NT2/D1 (cell line): ENCODE results near the gene PLCH2.

ENCODE experiments used
- DNase-seq: peaks from one replicate; pipeline ENCODE4 v3.0.0-alpha.2; 2011; ENCODE audit warnings: low read depth, low spot score
- H3K27me3 ChIP-seq: 2 replicates; pipeline ENCODE4 v1.6.0; 2011; ENCODE audit warnings: mild to moderate bottlenecking; ENCODE audit not compliant: insufficient read length, insufficient read depth
- H3K36me3 ChIP-seq: 2 replicates; pipeline ENCODE4 v1.6.1; 2011; ENCODE audit warnings: mild to moderate bottlenecking, low read length, mixed read lengths; ENCODE audit not compliant: insufficient read depth, insufficient read length
- H3K4me1 ChIP-seq: 2 replicates; pipeline ENCODE4 v1.5.1; 2011; ENCODE audit not compliant: insufficient read depth, insufficient read length
- H3K4me3 ChIP-seq: 2 replicates; pipeline ENCODE4 v1.5.1; 2011; ENCODE audit warnings: low read depth; ENCODE audit not compliant: insufficient read length
- H3K9ac ChIP-seq: 2 replicates; pipeline ENCODE4 v1.6.0; 2011; ENCODE audit warnings: low read depth; ENCODE audit not compliant: insufficient read length
- H3K9me3 ChIP-seq: 2 replicates; pipeline ENCODE4 v1.5.1; 2011; ENCODE audit warnings: mild to moderate bottlenecking, low read length; ENCODE audit not compliant: insufficient read depth
- SUZ12 ChIP-seq: IDR thresholded peaks from 2 replicates; pipeline ENCODE4 v1.6.1; 2011; ENCODE audit not compliant: insufficient read length, insufficient read depth; ENCODE audit errors: extremely low read depth
- YY1 ChIP-seq: IDR thresholded peaks from 2 replicates; pipeline ENCODE4 v1.6.1; 2011; ENCODE audit not compliant: insufficient read length, insufficient read depth
- ZNF274 ChIP-seq: IDR thresholded peaks from 2 replicates; pipeline ENCODE4 v1.6.1; 2011; ENCODE audit warnings: mild to moderate bottlenecking, low read depth, low read length

PLCH2 gene

DNA sequence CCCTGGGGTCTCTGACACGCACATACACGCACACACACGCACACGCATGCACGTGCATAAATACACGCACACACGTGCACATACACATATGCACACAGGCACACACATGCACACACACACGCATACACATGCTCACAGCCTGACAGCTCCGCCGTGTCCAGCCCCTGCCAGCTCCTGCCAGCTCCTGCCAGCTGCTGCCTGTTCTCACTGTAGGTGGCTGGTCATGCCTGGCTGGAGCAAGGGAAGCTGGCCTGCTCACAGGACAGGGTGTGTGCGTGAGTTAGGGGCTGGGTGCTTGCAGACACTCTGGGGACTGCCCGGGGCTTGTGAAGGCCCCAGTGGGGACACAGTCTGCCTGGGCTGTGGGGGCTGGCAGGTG lies 4.9 kb downstream of the PLCH2 start:
- Histone ChIP-seq H3K4me1 (peaks cover 13% of the 10 kb centered on the region), H3K4me3 (no peak overlapping the region), H3K27me3 (peaks cover 9% of the 10 kb centered on the region), H3K36me3 (no peaks in the 10 kb centered on the region), H3K9me3 (no peaks in the 10 kb centered on the region), H3K9ac (no peak overlapping the region)
- no peak for DNase-seq
- TF ChIP-seq ZNF274 (no peak), YY1 (no peak), SUZ12 (no peak)

DNA sequence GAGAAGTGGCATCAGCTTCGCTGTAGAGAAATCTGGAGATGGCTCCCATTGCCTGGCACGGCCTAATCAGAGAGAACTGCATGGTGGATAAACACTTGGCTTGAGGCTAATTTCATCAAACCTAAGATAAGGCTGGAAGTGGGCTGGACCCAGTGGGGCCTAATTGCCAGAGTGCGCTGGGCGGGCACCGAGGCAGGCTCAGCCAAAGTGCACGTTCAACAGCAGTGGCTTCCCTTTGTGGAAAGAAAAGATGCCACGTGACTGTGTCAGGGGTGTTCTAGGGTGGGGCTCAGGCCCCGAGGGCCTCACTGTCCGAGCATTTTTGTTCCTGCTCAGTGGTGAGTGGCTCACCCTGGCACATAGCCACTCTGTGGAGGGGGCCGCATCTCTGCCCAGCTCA lies 5.8 kb downstream of the PLCH2 start:
- H3K4me1 ChIP-seq = peaks cover 8% of the 10 kb centered on the region
- H3K27me3 ChIP-seq = peaks cover 9% of the 10 kb centered on the region
- H3K4me3 ChIP-seq = no peak overlapping the region
- H3K9ac ChIP-seq = no peak overlapping the region
- no peak for TF ChIP-seq ZNF274
- no peak for TF ChIP-seq YY1
- no peak for TF ChIP-seq SUZ12
- H3K36me3 ChIP-seq = no peaks in the 10 kb centered on the region
- no peak for DNase-seq
- H3K9me3 ChIP-seq = no peaks in the 10 kb centered on the region

DNA sequence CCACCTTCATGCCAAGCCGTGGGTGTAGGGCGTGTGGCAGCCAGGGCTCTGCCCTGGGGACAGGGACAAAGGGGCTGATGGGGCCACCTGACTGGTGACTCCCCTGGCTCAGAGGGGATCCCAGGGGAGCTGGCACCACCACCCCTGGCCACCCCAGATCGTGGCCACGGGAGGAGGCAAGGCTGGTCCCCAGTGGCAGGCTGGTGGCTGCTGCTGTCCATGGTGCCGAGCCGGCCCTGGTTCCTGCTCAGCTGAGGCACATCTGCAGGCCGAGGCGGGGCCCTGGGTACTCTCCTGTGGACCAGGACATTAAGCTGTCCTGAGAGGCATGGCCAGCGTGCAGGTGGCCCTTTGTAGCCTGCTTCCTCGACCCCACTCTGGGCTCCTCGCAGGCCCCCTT lies 6.5 kb downstream of the PLCH2 start:
- no peak for TF ChIP-seq YY1
- no peak for TF ChIP-seq ZNF274
- no peak for TF ChIP-seq SUZ12
- H3K36me3 ChIP-seq = no peaks in the 10 kb centered on the region
- no peaks in the 10 kb centered on the region for H3K9me3 ChIP-seq
- DNase-seq = no peak
- H3K4me1 ChIP-seq = peaks cover 3% of the 10 kb centered on the region
- no peak overlapping the region for H3K9ac ChIP-seq
- no peak overlapping the region for H3K4me3 ChIP-seq
- H3K27me3 ChIP-seq = peaks cover 9% of the 10 kb centered on the region

DNA sequence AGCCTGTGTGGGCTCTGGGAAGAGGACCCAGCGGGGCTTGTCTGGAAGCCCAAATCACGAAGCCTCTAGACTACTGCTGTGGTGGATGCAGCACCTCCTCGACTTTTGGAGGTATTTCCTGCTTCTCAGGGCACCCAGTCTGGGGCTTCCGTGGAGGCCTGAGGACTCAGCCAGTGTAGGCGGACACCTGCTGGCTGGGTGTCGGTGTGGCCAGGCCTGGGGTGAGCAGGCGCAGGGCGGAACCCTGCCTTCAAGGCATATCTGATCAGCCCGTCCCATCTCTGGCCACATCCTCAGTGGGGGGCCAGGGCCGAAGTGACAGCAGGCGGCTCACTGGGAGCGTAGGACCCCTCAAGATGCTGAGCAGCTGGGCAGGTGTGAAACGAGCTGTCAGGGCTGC lies 6.9 kb downstream of the PLCH2 start:
- no peak overlapping the region for H3K4me3 ChIP-seq
- H3K4me1 ChIP-seq = no peaks in the 10 kb centered on the region
- no peaks in the 10 kb centered on the region for H3K36me3 ChIP-seq
- no peak overlapping the region for H3K9ac ChIP-seq
- DNase-seq = no peak
- peaks cover 9% of the 10 kb centered on the region for H3K27me3 ChIP-seq
- H3K9me3 ChIP-seq = peaks cover 4% of the 10 kb centered on the region
- TF ChIP-seq YY1 (no peak), ZNF274 (no peak), SUZ12 (no peak)

DNA sequence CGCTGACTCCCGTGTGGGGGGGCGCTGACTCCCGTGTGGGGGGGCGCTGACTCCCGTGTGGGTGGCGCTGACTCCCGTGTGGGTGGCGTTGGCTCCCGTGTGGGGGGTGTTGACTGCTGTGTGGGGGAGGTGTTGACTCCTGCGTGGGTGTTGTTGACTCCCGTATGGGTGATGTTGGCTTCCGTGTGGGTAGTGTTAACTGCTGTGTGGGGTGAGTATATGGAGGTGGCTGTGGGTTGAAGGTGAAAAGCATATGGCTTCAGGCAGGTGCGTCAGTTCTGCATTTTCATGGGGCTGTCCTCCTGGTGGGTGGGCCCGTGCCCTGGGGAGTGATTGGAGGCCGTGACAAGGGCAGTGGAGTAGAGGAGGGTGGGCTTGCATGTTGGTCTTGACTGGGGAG lies 7.9 kb downstream of the PLCH2 start:
- H3K9ac ChIP-seq = no peak overlapping the region

DNA sequence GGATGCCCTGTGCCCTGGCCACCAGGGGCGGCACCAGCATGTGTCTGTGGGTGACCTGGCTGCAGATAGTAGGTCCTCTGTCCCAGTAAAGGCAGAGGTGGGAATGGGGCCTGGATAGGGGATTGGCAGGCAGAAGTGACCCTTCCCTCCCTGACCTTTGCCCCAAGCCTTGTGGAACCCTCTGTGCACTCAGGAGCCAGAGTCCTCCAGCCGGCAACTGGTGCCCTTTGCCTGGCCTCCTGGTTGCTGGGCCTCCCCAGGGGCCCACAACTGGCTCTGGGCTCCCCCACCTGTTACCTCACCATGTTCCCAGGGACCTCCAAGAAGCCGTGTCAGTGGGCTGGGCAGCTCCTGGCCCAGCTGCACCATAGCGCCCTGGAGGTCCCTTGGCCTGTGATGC lies 10.0 kb downstream of the PLCH2 start:
- no peak for TF ChIP-seq YY1
- TF ChIP-seq ZNF274 = no peak
- TF ChIP-seq SUZ12 = no peak
- Histone ChIP-seq H3K4me1 (no peaks in the 10 kb centered on the region), H3K4me3 (no peak overlapping the region), H3K9ac (no peak overlapping the region), H3K27me3 (peaks cover 9% of the 10 kb centered on the region), H3K36me3 (no peaks in the 10 kb centered on the region), H3K9me3 (peaks cover 20% of the 10 kb centered on the region)
- DNase-seq = no peak

More for the DNA sequence above, 7.9 kb downstream of the PLCH2 start:
- Histone ChIP-seq H3K36me3 (no peaks in the 10 kb centered on the region), H3K4me3 (no peak overlapping the region), H3K27me3 (peaks cover 13% of the 10 kb centered on the region), H3K9me3 (peaks cover 14% of the 10 kb centered on the region), H3K4me1 (no peaks in the 10 kb centered on the region)
- DNase-seq = no peak
- TF ChIP-seq ZNF274 (no peak), YY1 (no peak), SUZ12 (no peak)

DNA sequence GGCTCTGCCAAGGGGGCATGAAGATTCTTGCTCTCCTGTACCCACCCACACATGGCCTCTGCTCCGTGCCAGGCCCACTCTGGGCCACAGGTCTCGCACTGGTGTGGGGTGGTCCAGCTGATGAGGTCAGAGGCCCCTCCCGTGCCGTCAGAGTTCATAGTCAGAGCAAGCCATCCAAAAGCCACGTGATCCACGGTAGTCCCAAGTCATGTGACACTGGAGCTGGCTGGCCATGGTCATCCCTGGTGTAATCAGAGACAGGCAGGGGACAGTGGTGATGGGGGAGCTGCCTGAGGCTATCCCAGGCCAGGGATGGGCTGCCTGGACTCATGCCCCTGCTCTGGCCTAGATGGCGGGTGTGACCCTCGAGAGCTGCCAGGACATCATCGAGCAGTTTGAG lies 10.5 kb downstream of the PLCH2 start:
- Histone ChIP-seq H3K27me3 (peaks cover 9% of the 10 kb centered on the region), H3K36me3 (no peaks in the 10 kb centered on the region), H3K4me1 (no peaks in the 10 kb centered on the region), H3K9me3 (peaks cover 20% of the 10 kb centered on the region), H3K4me3 (no peak overlapping the region), H3K9ac (no peak overlapping the region)
- TF ChIP-seq ZNF274 (no peak), SUZ12 (no peak), YY1 (no peak)
- no peak for DNase-seq

DNA sequence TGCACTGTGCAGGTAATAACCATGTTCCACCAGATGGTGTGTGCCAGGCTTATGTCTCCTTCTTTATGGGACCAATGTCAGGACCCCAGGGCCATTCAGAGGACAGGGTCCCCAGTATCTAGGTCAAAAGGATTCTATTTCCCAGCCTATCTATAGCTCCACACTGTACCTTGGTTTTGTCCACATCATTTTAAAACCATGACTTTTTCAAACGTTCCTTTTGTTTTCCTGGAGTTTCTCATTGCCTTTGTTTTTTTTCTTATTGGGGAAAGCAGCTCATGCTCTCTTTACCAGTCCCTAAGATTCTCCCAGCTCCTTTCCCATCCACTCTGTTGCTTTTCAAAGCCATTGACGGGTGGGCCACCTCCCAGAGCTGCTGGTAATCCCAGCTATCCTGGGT lies 12.6 kb downstream of the PLCH2 start:
- no peaks in the 10 kb centered on the region for H3K4me1 ChIP-seq
- peaks cover 20% of the 10 kb centered on the region for H3K9me3 ChIP-seq
- no peak for DNase-seq
- H3K27me3 ChIP-seq = peaks cover 9% of the 10 kb centered on the region
- H3K4me3 ChIP-seq = no peak overlapping the region
- H3K36me3 ChIP-seq = no peaks in the 10 kb centered on the region
- no peak for TF ChIP-seq ZNF274
- no peak for TF ChIP-seq SUZ12
- TF ChIP-seq YY1 = no peak
- H3K9ac ChIP-seq = no peak overlapping the region
